Common myeloid progenitor, CD34-positive (primary cell): ENCODE data around the gene EPB41L5.

Source experiments
- CTCF ChIA-PET: fragments of 350-600 bp; sonication (Branson Sonifier 250); formaldehyde crosslinking; loops from one replicate; lab custom pipeline; 2021; ENCODE audit warnings: antibody characterized with exemption; lab: Charles Lee
- POLR2A ChIA-PET: fragments of 350-600 bp; sonication (Branson Sonifier 250); formaldehyde crosslinking; loops from one replicate; lab custom pipeline; 2021; ENCODE audit warnings: antibody characterized with exemption; lab: Charles Lee
- DNase-seq, 3 donors: peaks; one replicate each; pipeline versions ENCODE4 v3.0.0 to v3.0.0-alpha.2; 2013
- H3K27ac ChIP-seq, 2 experiments: 1 replicate in 1 of 2; 2 replicates in 1 of 2; pipeline ENCODE4 v1.7.0; 2013; ENCODE audit warnings: inconsistent platforms in 2 of 2, low read length in 2 of 2, mild to moderate bottlenecking in 2 of 2, low read depth in 1 of 2, moderate library complexity in 1 of 2; ENCODE audit not compliant: severe bottlenecking in 2 of 2, insufficient read depth in 1 of 2, poor library complexity in 1 of 2
- H3K27me3 ChIP-seq, 5 experiments: replicated peaks in 2 of 5; 1 replicate in 3 of 5; 2 replicates in 2 of 5; pipeline versions ENCODE4 v1.6.1 to v1.7.0; 2013; ENCODE audit warnings: low read length in 4 of 5, mild to moderate bottlenecking in 2 of 5, moderate library complexity in 2 of 5, inconsistent platforms in 1 of 5; ENCODE audit not compliant: insufficient read depth in 5 of 5, control insufficient read depth in 4 of 5
- H3K36me3 ChIP-seq, 4 experiments: 1 replicate in 2 of 4; 2 replicates in 2 of 4; pipeline versions ENCODE4 v1.6.1 to v1.7.0; 2013; ENCODE audit warnings: low read length in 3 of 4, control low read depth in 1 of 4, mild to moderate bottlenecking in 1 of 4; ENCODE audit not compliant: control insufficient read depth in 4 of 4, insufficient read depth in 4 of 4
- H3K4me1 ChIP-seq, 4 experiments: 1 replicate in 3 of 4; 2 replicates in 1 of 4; pipeline versions ENCODE4 v1.6.1 to v1.7.1; 2013; ENCODE audit warnings: low read length in 3 of 4, mild to moderate bottlenecking in 3 of 4, control low read depth in 1 of 4, inconsistent platforms in 1 of 4, moderate library complexity in 1 of 4; ENCODE audit not compliant: control insufficient read depth in 4 of 4, insufficient read depth in 4 of 4; ENCODE audit errors: control extremely low read depth in 1 of 4
- H3K4me3 ChIP-seq, 7 experiments: 1 replicate in 4 of 7; 2 replicates in 3 of 7; pipeline versions ENCODE4 v1.5.1 to v1.7.0; 2013; ENCODE audit warnings: mild to moderate bottlenecking in 7 of 7, low read length in 6 of 7, moderate library complexity in 6 of 7, inconsistent platforms in 2 of 7, low read depth in 2 of 7, control low read depth in 1 of 7; ENCODE audit not compliant: insufficient read depth in 4 of 7, control insufficient read depth in 1 of 7; ENCODE audit errors: extremely low read depth in 1 of 7
- H3K9me3 ChIP-seq, 5 experiments: 1 replicate in 4 of 5; 2 replicates in 1 of 5; pipeline versions ENCODE4 v1.6.1 to v1.7.1; 2013; ENCODE audit warnings: low read length in 4 of 5, mild to moderate bottlenecking in 2 of 5, inconsistent platforms in 1 of 5, low read depth in 1 of 5, moderate library complexity in 1 of 5; ENCODE audit not compliant: control insufficient read depth in 4 of 5, insufficient read depth in 2 of 5; ENCODE audit errors: control extremely low read depth in 1 of 5
- WGBS: methylation state at CpG from one replicate; pipeline ENCODE4 v1.1.5; 2013; ENCODE audit not compliant: insufficient coverage; 5-methylcytosine and 5-hydroxymethylcytosine counted together

Gene EPB41L5

GRCh38 chr2:120226316-120226715, 213.4 kb downstream of the EPB41L5 start:
- Histone ChIP-seq H3K27me3 (no peaks in the 10 kb centered on the region), H3K27ac (no peak overlapping the region), H3K9me3 (peaks cover 0 to 5% (median 0%) of the 10 kb centered on the region in 5 experiments), H3K36me3 (peaks cover 0 to 11% (median 0%) of the 10 kb centered on the region in 4 experiments), H3K4me1 (peaks cover 3 to 76% (median 47%) of the 10 kb centered on the region in 4 experiments), H3K4me3 (no peak overlapping the region)
- ChIA-PET POLR2A (no interaction called here), CTCF (interaction anchor here (1.0 to 1.4 kb wide), 2 partner anchors 69 to 86 kb away, joined by 3 to 4 read pairs; no protein-coding TSS in a partner anchor)
- DNase-seq, result peak in 2 of 3 donors; percentile 60 to 63
- 30% methylated on average over 8 of the region's 9 CpGs for WGBS

- Histone ChIP-seq H3K4me1 (peaks cover 4 to 75% (median 51%) of the 10 kb centered on the region in 4 experiments), H3K4me3 (peak overlapping the region in 1 of 7 experiments; percentile 4), H3K27me3 (no peaks in the 10 kb centered on the region), H3K27ac (no peak overlapping the region), H3K36me3 (peaks cover 0 to 4% (median 0%) of the 10 kb centered on the region in 4 experiments), H3K9me3 (peaks cover 0 to 2% (median 0%) of the 10 kb centered on the region in 5 experiments)
- POLR2A ChIA-PET, result no interaction called here
- CTCF ChIA-PET, result interaction anchor here (0.9 to 2.0 kb wide), 11 partner anchors 22 to 453 kb away, joined by 3 to 24 read pairs (median 4); no protein-coding TSS in a partner anchor
- 49% methylated on average over 14 of the region's 16 CpGs for WGBS
- DNase-seq, result peak in 1 of 3 donors; percentile 40
These were observed 214.5 kb downstream of the EPB41L5 start for GRCh38 chr2:120227111-120227991.

GRCh38 chr2:120228503-120228902, 215.6 kb downstream of the EPB41L5 start:
- H3K4me1 ChIP-seq, result peaks cover 11 to 80% (median 51%) of the 10 kb centered on the region in 4 experiments
- ChIA-PET POLR2A (no interaction called here), CTCF (interaction anchor here (0.5 to 2.0 kb wide), 10 partner anchors 21 to 452 kb away, joined by 3 to 24 read pairs (median 4); no protein-coding TSS in a partner anchor)
- no peak overlapping the region for H3K27ac ChIP-seq
- no peaks in the 10 kb centered on the region for H3K9me3 ChIP-seq
- H3K4me3 ChIP-seq, result no peak overlapping the region
- no peaks in the 10 kb centered on the region for H3K36me3 ChIP-seq
- 83% methylated on average over 3 of the region's 5 CpGs for WGBS
- no peaks in the 10 kb centered on the region for H3K27me3 ChIP-seq
- peak in 2 of 3 donors; percentile 51 to 60 for DNase-seq
